COLO829 (cell line): ENCODE results near the gene DSCAML1.

ENCODE experiments used
- DNase-seq: peaks from one replicate; pipeline ENCODE4 v3.0.0; 2012; ENCODE audit warnings: low spot score

The DSCAML1 gene

DNA sequence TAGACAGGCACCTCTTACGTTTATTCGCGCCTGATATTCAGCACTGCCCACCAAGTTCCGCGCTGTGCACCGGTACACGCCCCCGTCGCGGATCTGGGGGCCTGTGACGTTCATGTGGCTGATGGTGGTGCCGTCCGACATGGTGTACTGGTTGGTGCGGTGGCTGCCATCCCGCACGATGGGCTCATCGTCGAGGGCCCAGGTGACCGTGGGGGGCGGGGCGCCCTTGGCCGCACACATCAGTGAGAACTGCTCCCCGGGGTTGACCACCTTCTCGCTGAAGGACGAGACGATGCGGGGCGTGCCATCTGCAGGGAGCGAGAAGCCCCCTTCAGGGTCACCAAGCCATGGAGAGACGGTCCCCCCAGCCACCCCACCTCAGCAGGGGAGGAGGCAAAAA, 278.6 kb downstream of the DSCAML1 start:
- no peak for DNase-seq

DNA sequence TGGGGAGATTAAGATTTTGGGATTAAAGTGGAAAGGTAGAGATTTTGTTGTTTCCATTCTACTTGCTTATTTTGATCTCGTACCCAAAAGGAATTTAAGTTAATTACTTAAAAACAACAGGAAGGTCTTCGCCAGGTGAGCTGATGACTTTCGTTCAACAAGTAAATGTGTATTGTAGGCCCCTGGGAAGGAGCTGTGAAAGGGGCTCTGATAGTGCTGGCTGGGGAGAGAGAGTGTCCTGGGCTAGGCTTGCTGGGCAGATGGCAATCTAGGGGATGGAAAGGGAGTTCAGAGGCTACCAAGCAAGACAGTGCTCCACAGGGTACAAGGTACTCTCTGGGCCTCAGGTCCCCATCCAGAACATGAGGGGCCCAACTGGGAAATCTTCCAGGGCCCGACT, 279.9 kb downstream of the DSCAML1 start:
- DNase-seq = no peak

DNA sequence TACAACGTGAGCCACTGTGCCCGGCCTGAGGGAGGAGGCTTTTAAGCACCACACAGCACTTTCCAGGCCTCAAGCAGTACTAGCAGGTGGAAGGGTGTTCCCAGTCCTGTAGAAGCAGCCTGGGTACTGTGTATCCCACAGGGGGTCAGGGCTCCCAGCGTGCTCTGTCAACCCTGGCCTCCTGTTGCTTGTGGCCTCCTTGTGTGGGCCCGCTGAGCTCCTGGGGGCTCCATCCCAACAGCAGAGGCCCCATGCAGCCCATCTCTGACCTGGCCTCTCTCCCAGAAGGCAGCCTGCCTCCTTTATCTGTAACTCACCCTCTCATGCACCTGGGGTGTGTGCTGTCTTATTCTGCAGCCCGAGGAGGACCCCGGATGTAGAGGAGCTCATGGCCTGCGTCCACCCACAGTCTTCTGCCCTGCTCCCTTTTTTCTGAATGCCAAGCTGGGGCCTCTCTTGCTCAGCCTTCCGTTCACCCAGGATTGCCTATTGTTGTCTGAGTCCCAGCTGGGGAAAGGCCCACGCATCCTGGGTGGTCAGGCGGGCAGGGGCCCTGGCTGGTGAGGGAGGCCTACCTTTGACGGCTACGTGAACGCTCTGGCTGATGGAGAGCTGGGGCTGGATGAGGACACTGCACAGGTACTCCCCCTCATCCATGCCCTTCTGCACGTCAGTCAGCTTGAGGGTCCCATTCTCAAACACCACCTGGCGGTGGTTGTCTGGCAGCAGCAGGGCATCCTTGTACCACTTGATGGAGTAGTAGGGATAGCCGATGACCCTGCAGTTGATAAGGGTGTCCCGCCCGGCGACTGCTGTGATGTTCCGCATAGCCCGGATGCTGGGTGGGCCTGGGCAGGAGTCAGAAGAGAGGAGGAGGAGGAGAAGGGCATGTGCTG, 280.9 kb downstream of the DSCAML1 start:
- no peak for DNase-seq

DNA sequence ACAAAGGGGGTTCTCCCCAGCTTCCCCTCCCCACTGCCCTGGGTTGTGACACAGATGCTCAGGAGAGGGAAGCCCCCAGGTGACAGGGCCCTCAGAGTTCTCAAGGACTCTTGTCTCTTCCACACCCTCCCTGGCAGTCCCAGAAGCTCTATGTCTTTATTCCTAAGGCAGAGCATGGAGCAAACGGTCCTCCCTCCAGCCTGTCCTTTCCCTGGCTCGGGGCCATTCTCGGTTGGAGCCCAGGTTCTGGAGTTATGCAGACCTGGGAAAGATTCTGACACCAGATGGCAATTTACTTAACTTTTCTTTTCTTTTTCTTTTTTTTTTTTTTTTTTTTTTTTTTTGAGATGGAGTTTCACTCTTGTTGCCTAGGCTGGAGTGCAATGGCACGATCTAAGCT, 282.8 kb downstream of the DSCAML1 start:
- no peak for DNase-seq

DNA sequence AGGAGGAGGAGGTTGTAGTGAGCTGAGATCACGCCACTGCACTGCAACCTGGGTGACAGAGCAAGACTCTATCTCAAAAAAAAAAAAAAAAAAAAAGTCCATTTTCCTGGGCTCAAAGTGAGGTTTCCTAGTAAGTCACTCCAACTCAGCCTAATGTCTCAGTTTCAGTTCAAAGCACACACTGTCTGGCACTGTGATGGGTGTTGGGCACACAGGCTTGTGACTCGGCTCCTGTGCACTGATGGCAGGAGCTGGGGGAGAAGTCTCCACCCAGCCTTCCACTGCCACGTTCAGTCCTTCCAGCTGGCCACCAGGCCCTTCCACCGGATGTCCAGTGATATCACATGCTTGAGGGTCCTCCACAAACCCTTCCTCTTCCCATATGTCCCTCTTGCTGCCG, 283.4 kb downstream of the DSCAML1 start:
- no peak for DNase-seq

DNA sequence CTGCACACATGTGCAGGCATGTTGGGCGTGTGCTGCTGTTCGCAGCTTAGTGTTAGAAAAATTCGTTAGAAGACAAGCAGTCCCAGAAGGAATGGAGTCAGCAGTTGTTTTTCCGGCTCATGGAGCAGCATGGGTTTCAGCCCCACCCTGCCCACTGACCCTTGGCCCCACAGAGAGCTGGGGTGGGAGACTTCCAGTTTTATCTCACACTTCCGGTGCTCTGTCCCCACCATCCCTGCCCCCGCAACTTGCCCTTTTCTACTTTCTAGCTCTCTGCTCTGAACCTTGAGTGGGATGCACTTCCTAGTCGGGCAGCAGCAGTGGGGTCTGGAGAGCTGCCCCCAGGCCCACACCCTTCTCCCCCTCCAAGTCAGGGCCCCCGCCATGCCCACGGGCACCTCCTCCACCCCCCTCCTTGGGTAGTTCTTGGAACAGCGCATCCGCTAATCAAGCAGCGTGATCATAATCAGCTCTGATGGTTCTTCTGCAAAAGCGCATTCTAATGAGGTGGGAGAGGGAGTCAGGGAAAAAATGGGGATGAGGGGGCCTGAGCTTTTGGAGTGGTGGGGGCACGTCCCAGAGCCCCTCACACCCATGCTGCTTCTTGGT, 285.0 kb downstream of the DSCAML1 start:
- no peak for DNase-seq

DNA sequence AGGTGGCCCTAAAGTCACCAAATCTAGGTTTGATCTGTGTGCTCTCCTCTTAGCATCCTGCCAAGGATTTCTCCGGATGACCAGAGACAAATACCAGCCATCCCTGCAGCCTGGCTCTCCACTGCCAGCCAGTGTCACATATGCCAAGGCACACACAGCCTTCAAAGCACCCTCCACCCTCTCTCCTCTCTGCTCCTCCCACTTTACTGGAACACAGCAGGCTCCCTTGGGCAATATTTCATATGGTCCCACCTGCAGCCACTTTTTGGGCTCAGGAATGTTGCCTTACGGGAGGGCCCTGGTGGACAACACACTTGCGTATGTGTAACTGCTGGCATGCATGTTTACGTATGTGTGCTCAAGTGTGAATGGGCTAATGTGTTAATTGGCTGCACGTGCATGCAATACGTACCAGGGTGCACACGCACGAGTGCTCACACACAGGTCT, 285.5 kb downstream of the DSCAML1 start:
- no peak for DNase-seq

DNA sequence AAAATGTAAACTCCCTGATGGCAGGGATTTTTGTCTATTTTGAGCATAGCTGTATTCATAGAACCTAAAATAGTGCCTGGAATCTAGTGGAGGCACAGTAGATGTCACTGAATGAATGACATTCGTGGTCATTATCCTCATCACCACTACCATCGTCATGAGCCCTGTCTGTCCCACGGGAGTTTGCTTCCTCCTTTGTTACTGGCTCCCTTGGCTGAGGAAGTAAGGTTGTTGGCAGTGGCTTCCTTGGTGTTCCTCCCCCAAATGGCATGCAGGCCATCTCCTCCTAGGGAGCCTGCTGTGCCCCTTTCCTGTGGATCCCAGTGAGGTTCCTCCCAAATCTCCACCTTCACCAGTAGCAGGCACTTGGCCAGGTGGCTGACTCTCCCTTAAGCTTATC, 286.4 kb downstream of the DSCAML1 start:
- DNase-seq = no peak

DNA sequence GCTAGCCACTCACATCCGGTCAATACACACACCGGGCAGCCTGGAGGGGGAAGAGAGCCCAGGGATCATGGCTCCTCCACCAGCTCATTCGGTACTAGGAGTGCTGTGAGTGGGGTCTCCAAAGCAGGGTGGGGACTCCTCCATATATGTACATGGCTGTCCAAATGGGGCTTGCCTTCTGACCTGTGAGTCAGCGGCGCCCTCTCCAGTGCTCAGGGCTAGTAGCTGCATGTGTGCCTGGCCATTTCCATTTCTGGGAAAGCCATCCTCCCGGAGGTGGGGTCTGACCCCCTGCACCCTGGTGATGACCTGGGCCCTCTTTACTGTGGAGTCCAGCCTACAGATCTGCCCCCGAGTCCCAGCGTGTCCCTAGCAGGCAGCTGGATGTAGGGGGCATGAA, 287.5 kb downstream of the DSCAML1 start:
- DNase-seq = no peak

DNA sequence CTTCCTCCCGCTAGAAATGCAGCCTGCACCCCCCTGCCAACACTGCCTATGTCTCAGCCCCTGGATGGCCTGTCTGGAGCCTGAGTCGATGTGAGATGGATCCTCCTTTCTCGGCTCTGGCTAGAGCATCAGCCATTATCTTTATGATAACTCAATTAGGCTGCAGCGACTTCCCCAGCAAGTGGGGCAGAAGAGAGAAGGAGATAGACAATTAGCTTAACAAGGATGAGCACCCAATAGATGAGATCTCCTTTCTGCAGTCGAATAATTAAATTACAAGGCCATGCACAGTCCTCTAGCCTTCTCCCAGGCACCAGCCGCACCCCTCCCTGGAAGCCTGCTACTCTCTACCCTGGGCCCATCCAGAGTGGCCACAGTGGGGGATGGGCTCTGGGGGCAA, 290.0 kb downstream of the DSCAML1 start:
- no peak for DNase-seq

DNA sequence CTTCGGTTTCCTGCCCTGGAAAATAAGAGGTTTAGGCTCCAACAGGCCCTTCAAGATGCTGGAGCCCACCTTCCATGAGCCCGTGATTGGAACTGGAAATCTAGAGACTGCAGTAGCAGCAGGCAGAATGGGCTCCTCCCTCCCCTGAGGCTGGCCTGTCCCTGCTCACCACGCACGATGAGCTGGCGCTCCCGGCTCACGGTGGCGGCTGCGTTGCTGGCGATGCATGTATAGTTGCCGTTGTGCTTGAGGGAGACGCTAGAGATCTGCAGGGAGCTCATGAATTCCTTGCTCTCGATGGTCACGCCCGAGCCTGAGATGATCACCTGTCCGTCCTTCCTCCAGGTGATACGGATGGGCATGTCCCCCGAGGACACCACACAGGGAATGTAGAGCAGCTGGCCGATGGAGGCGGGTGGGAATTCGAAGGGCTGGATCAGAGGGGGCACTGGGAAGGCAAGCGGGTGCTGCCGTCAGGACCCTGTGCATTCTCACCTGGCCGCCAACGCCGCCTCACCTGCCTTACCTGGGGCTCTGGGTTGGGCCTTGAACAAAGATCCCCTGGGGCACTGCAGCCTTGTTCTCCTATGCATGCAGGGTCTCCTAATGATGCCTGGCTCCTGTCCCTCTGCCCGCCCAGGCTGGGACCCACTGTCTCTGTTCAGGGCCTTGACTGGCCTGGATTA, 291.6 kb downstream of the DSCAML1 start:
- DNase-seq = no peak

DNA sequence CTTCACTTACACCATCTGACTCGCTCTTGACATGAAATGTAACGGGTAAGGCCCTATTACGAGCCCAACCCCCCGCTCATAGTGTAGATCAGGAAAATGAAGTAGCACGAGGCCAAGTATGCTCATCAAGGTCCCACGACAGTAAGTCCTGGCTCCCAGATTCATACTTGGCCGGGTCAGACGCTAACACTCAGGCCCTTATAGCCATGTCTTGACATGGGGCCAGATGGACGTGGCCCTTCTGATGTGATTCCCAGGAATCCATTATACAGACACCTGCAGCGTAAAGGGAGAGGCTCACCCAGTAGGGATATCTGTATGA, 294.3 kb downstream of the DSCAML1 start:
- DNase-seq = no peak

DNA sequence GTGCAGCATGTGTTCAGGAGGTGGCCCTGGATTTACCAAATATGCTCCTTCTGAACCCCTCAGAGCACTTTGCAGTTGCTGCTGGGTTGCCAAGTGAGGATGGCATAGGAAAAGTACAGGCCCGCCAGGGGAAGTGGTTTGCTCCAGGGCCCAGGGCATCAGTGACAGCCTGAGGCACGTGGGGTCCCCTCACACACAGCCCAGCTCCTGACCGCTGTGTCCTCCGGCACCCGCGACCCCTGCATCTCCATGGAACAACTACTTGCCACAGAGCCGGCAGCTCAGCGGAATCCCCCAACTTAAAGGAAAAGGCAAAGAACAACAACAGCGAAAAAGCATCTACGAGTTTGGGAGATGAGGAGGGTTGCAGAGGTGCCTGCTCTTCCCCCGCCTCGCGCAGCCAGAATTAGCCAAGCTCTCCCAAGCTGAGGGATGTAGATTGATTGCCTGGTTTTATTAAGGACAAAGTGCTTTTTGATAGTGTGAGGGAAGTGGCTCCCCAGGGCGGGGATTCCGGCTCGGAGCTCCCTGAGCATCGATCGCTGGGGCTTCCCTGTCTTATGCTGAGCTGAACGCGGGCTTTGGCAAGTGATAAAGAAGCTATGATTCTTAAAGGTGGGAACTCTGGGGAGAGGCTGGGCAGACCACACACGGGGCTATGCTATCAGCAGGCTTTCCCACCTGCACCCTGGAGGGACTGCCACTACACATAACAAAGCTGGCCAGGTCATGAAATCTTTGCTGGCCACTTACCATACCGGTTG, 294.8 kb downstream of the DSCAML1 start:
- no peak for DNase-seq

DNA sequence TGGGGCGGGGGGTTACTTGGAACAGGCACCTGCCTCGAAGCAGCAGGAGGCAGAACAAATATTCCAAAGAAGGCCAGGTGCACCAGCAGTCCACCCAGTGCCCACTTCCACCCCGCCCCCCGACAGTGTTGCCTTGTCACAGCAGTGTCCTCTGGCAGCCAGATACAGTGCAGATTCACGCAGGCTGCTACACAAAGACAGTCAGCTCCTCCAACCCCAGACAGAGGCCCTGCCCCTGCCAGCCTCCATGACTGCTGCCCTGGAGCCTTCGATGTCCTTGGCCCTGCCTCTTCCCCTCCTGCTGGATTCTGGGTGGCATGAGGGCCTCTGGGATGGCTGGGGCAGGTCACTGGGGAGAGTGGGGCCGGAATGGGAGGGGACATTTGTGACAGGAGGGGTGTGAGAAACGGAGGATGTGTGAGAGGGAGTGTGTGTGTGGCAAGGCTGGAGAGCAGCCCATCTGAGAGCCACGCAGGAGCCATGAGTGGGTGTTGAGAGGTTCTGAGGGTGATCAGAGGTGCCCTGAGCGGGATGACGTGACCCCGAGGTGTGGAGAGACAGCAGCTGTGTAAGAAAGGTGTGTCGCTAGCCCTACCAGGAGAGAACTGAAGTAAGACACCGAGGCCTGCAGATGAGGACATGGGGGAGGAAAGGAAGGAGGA, 295.6 kb downstream of the DSCAML1 start:
- no peak for DNase-seq

DNA sequence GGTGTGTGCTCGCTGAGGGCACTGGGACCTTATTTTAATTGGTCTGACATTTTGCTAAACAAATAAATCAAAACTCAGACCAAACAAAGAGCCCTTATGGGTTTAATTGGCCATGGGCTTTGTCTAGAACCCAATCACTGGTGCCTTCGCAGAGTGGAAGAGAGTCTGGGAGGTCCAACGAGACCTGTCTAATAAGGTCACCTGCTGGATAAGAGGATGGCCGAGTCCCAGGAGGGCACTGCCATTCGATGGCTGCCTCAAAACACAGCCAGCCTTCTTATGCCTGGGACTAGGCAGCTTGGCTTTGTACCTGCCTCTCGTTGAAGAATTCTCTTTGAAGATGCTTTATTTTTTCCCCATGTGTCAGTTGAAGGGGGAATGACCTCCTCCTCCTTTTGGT, 298.2 kb downstream of the DSCAML1 start:
- no peak for DNase-seq

DNA sequence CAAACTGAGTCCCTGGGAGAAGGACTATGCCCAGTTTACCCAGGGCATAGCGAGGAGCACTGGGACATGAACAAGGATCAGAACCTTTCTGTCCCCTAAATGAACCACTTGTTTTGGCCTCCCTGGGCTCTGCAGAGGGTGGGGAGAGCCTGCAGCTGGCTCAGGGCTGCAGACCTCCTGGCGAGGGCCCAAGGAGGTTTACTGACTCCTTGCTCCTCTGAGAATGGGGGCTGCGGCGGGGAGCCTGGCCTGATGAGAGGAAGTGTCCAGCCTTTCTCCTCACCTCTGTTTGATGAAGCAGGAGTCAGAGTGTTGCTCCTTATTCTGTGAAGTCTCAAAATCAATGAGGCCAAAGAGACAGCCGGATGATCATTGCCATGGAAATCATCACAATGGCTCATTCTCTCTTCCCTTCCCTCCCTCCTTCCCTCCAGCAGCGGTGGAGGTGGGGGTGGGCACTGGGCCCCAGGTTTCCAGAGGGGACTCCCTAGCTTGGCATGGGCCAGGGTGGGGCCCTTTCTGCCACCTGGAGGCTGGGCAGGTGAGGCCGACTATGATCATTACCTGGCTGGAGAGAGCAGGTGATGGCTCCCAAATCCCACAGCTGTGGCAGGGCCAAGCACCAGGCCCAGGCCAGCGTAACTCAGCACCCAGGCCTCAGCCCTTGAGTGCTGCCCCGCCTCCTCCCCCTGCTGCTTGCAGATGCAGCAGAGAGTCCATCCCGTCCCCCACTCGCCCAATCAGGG, 299.6 kb downstream of the DSCAML1 start:
- DNase-seq = no peak

DNA sequence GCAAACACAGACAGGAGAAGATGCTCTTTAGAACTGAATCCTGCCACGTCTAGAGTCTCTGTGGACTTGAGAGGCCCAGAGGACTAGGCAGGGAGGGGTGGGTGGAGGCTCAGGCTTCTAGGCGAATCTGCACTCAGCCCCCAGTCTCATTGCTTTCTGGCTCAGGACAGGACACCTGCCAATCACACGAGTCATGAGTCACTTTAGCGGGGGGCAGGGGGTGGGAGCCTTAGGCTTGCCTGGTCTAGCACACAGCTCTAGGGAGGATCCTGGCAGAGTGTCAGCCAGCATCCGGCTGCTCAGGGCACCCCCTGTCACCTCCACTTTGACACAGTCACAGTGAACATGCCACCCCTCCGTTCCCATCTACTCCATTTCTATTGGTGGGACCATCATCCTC, 301.7 kb downstream of the DSCAML1 start:
- no peak for DNase-seq

DNA sequence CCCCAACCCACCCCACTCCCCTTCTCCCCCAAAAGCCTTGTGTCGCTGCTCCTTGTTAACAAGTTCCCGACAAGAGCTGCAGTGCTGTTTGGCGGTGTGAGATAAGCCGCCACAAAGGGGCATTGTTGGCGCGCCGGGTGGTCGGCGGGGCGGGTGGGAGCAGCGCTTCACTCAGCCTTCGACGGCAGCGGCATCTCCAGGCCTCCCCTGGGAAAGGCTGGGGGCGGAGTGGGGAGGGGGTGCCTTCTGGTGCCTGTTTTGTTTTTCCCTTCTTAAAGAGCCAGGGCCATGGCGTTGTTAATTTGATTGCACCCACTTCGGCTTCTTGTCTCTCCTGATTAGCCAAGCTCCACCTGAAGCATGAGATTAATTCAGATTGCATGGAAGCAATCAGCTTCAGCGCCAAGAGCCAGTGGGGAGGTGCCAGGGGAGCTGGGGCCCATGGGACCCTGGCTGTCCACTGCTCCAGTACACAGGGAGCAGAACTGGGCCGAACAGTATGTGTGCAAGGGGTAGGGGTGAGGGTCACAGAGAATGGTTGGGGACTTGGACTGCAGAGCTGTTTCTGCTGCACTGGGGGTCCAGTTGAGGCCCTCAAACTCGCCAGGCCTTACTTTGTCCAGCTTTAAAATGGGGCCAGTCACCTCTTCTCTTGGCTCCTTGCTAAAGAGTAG, 304.3 kb downstream of the DSCAML1 start:
- DNase-seq = no peak

DNA sequence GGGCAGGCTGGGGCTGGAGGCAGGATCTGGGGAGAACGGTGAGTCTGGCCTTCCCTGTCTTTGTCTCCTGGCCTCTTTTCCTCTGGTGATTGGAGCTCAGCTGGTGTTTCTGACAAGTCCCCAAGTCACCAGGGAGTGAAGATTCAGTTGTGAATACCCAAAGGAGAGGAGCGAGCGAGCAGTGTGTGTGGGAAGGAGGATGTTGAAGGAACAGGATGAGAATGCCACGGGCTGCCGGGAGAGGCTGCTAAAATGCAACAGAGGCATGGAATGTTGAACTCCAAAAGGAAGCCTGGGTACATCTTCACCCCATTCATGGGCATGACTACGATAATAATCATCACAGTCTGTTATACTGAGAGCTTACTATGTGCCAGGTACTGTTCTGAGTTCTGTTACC, 306.1 kb downstream of the DSCAML1 start:
- no peak for DNase-seq

DNA sequence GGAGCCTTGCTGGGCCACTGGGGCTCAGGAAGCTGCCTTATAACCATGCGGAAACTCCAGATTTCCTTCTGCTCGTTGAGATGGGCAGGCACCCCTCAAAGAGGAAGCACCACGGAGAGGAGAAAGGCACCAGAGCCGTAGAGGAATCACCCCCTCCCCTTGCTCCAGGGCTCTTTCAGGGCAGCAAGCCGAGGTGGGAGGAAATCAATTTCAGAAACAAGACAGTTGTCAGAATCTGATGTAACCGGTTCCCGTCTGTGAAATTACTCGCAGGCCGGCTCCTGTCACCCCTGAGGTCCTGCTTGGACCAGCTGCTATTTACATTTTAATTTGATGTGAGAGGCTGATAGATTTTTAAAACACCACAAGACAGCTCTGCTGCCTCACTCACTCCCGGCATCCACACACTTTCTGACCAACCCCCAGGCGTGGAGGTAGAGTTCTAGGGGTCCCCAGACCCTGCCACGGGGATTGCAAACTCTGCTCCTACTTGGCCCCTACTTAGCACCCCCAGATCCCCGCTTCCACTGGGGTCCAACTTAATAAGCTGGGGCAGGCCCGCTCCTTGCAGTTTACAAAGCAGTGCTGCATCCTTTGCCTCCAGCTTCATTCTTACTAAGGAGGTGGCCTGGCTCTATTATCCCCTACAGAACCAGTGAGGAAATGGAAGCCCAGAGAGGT, 306.9 kb downstream of the DSCAML1 start:
- DNase-seq = no peak
